Mononuclear cell (primary cell): ENCODE data around the gene LRRC55. TPM values are rescaled to one million over a fixed set of nuclear protein-coding genes. Genes with fewer than 3 reads are reported as not detected.

Source experiments
- H3K27me3 ChIP-seq: 2 replicates; pipeline ENCODE4 v1.6.0; 2011; ENCODE audit warnings: low read length, control low read depth; ENCODE audit not compliant: insufficient read depth
- H3K4me1 ChIP-seq: 2 replicates; pipeline ENCODE4 v1.5.1; 2011; ENCODE audit warnings: mild to moderate bottlenecking, low read length, control low read depth; ENCODE audit not compliant: insufficient read depth
- H3K4me3 ChIP-seq: 2 replicates; pipeline ENCODE4 v1.5.1; 2011; ENCODE audit warnings: mild to moderate bottlenecking, low read length, moderate library complexity
- H3K9me3 ChIP-seq: 2 replicates; pipeline ENCODE4 v1.5.1; 2011; ENCODE audit warnings: low read depth, mild to moderate bottlenecking, control low read depth, low read length
- total RNA-seq: library from RNA; depleted of rRNA; stranded (reverse); fragments of >200 nt; gene quantifications from one replicate; pipeline ENCODE4 v1.2.3, GENCODE V29; 2012

LRRC55 gene
- total RNA-seq, 1 donor = not detected

GRCh38 chr11:57175478-57175877 lies 6.3 kb upstream of the LRRC55 start:
- peaks cover 36% of the 10 kb centered on the region for H3K27me3 ChIP-seq
- H3K4me3 ChIP-seq = no peak overlapping the region
- no peaks in the 10 kb centered on the region for H3K9me3 ChIP-seq
- H3K4me1 ChIP-seq = no peaks in the 10 kb centered on the region

- no peaks in the 10 kb centered on the region for H3K4me1 ChIP-seq
- no peaks in the 10 kb centered on the region for H3K9me3 ChIP-seq
- H3K27me3 ChIP-seq = peaks cover 39% of the 10 kb centered on the region
- no peak overlapping the region for H3K4me3 ChIP-seq
Measured at GRCh38 chr11:57178334-57178733, 3.4 kb upstream of the LRRC55 start.

GRCh38 chr11:57179681-57180080 lies 2.1 kb upstream of the LRRC55 start:
- no peak overlapping the region for H3K4me3 ChIP-seq
- peaks cover 39% of the 10 kb centered on the region for H3K27me3 ChIP-seq

GRCh38 chr11:57180081-57180561 lies 1.6 kb upstream of the LRRC55 start:
- Histone ChIP-seq H3K9me3 (no peaks in the 10 kb centered on the region), H3K27me3 (peaks cover 36% of the 10 kb centered on the region), H3K4me1 (no peaks in the 10 kb centered on the region), H3K4me3 (no peak overlapping the region)

More at GRCh38 chr11:57179681-57180080, 2.1 kb upstream of the LRRC55 start:
- H3K9me3 ChIP-seq = no peaks in the 10 kb centered on the region
- no peaks in the 10 kb centered on the region for H3K4me1 ChIP-seq

- Histone ChIP-seq H3K4me1 (no peaks in the 10 kb centered on the region), H3K27me3 (peaks cover 36% of the 10 kb centered on the region), H3K9me3 (no peaks in the 10 kb centered on the region), H3K4me3 (no peak overlapping the region)
Measured at GRCh38 chr11:57180964-57181363, 789 bp upstream of the LRRC55 start.

GRCh38 chr11:57182896-57183295 lies 1.1 kb downstream of the LRRC55 start:
- Histone ChIP-seq H3K27me3 (peaks cover 21% of the 10 kb centered on the region), H3K9me3 (no peaks in the 10 kb centered on the region), H3K4me1 (no peaks in the 10 kb centered on the region), H3K4me3 (no peak overlapping the region)

- Histone ChIP-seq H3K9me3 (no peaks in the 10 kb centered on the region), H3K27me3 (no peaks in the 10 kb centered on the region), H3K4me1 (no peaks in the 10 kb centered on the region), H3K4me3 (no peak overlapping the region)
Measured at GRCh38 chr11:57190548-57190947, 8.8 kb downstream of the LRRC55 start.

- Histone ChIP-seq H3K9me3 (no peaks in the 10 kb centered on the region), H3K4me1 (no peaks in the 10 kb centered on the region), H3K27me3 (no peaks in the 10 kb centered on the region), H3K4me3 (no peak overlapping the region)
Measured at GRCh38 chr11:57191311-57192219, 9.8 kb downstream of the LRRC55 start.

GRCh38 chr11:57192316-57192715 lies 10.6 kb downstream of the LRRC55 start:
- Histone ChIP-seq H3K9me3 (no peaks in the 10 kb centered on the region), H3K27me3 (no peaks in the 10 kb centered on the region), H3K4me1 (no peaks in the 10 kb centered on the region), H3K4me3 (no peak overlapping the region)

GRCh38 chr11:57196596-57196995 lies 14.8 kb downstream of the LRRC55 start:
- Histone ChIP-seq H3K27me3 (no peaks in the 10 kb centered on the region), H3K4me3 (no peak overlapping the region), H3K9me3 (no peaks in the 10 kb centered on the region), H3K4me1 (no peaks in the 10 kb centered on the region)

- Histone ChIP-seq H3K4me3 (no peak overlapping the region), H3K9me3 (no peaks in the 10 kb centered on the region)
Measured at GRCh38 chr11:57197762-57198161, 16.0 kb downstream of the LRRC55 start.

GRCh38 chr11:57199330-57199729 lies 17.6 kb downstream of the LRRC55 start:
- no peaks in the 10 kb centered on the region for H3K4me1 ChIP-seq
- H3K9me3 ChIP-seq = no peaks in the 10 kb centered on the region
- H3K27me3 ChIP-seq = no peaks in the 10 kb centered on the region
- no peak overlapping the region for H3K4me3 ChIP-seq

More at GRCh38 chr11:57197762-57198161, 16.0 kb downstream of the LRRC55 start:
- Histone ChIP-seq H3K27me3 (no peaks in the 10 kb centered on the region), H3K4me1 (no peaks in the 10 kb centered on the region)

GRCh38 chr11:57200917-57201316 lies 19.2 kb downstream of the LRRC55 start:
- no peaks in the 10 kb centered on the region for H3K4me1 ChIP-seq
- no peaks in the 10 kb centered on the region for H3K9me3 ChIP-seq
- no peak overlapping the region for H3K4me3 ChIP-seq
- H3K27me3 ChIP-seq = no peaks in the 10 kb centered on the region

- Histone ChIP-seq H3K9me3 (no peaks in the 10 kb centered on the region), H3K4me3 (no peak overlapping the region), H3K27me3 (no peaks in the 10 kb centered on the region)
Measured at GRCh38 chr11:57202281-57202680, 20.5 kb downstream of the LRRC55 start.

GRCh38 chr11:57203359-57203758 lies 21.6 kb downstream of the LRRC55 start:
- Histone ChIP-seq H3K4me3 (no peak overlapping the region), H3K4me1 (no peaks in the 10 kb centered on the region), H3K9me3 (no peaks in the 10 kb centered on the region), H3K27me3 (no peaks in the 10 kb centered on the region)

More at GRCh38 chr11:57202281-57202680, 20.5 kb downstream of the LRRC55 start:
- no peaks in the 10 kb centered on the region for H3K4me1 ChIP-seq
